ENCODE measurements around the gene HDDC2. TPM values are rescaled to one million over a fixed set of nuclear protein-coding genes. Genes with fewer than 3 reads are reported as not detected.

HDDC2 gene
- total RNA-seq, 3 donors from 2014 or later (not counting 1 experiment from before 2014, with no cell fraction given) = 53.5 to 87.5 (median 57.3) TPM

DNA sequence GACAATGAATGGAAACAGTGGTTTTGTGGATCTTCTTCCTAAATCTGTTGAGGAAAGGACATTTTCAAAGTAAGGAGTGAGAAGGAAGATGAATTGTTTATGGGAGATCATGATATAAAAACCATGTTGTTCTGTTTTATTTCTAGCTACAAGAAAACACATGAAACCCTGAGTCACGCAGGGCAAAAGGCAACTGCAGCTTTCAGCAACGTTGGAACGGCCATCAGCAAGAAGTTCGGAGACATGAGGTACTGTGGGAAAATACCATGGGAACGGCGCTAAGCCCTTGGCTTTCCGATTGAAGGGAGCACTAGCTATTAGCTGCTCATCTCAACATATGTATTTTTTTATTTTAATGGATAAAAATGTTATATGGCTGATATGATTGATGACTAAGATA lies 53.6 kb downstream of the HDDC2 start:
- no peak overlapping the region for H3K4me3 Mint-ChIP-seq
- TF ChIP-seq, protein P1, sequence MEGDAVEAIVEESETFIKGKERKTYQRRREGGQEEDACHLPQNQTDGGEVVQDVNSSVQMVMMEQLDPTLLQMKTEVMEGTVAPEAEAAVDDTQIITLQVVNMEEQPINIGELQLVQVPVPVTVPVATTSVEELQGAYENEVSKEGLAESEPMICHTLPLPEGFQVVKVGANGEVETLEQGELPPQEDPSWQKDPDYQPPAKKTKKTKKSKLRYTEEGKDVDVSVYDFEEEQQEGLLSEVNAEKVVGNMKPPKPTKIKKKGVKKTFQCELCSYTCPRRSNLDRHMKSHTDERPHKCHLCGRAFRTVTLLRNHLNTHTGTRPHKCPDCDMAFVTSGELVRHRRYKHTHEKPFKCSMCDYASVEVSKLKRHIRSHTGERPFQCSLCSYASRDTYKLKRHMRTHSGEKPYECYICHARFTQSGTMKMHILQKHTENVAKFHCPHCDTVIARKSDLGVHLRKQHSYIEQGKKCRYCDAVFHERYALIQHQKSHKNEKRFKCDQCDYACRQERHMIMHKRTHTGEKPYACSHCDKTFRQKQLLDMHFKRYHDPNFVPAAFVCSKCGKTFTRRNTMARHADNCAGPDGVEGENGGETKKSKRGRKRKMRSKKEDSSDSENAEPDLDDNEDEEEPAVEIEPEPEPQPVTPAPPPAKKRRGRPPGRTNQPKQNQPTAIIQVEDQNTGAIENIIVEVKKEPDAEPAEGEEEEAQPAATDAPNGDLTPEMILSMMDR (IDR thresholded peaks at IDR 0.05) = no peak
- no peak overlapping the region for H3K27ac Mint-ChIP-seq
- no peak overlapping the region for H3K4me3 ChIP-seq (ENCODE audit: low read length)
- no peak for ATAC-seq
- peaks cover 4 to 7% of the 10 kb centered on the region in 2 donors for H3K4me1 Mint-ChIP-seq
- no peaks in the 10 kb centered on the region for H3K9me3 ChIP-seq (ENCODE audit: control insufficient read depth, insufficient read depth, low read length)
- peaks cover 3% of the 10 kb centered on the region for H3K27me3 ChIP-seq (ENCODE audit: control insufficient read depth, insufficient read depth, low read length)
- peaks cover under 1% of the 10 kb centered on the region in 2 donors for H3K9me3 Mint-ChIP-seq
- WGBS (ENCODE audit: insufficient coverage) = 97% methylated on average over 6 of the region's 7 CpGs
- no peaks in the 10 kb centered on the region for H3K4me1 ChIP-seq (ENCODE audit: control insufficient read depth, insufficient read depth, low read length)
- no peak overlapping the region for H3K27ac ChIP-seq (ENCODE audit: low read length)
- intact Hi-C loops (cut with micrococcal nuclease) = no loop called here
- no peaks in the 10 kb centered on the region for H3K36me3 ChIP-seq (ENCODE audit: control insufficient read depth, insufficient read depth, low read length)
- peaks cover 6% of the 10 kb centered on the region for H3K36me3 Mint-ChIP-seq
- no peak for DNase-seq
- H3K27me3 Mint-ChIP-seq (ENCODE audit: low read depth in 2 of 2) = peaks cover 4 to 7% of the 10 kb centered on the region in 2 donors

DNA sequence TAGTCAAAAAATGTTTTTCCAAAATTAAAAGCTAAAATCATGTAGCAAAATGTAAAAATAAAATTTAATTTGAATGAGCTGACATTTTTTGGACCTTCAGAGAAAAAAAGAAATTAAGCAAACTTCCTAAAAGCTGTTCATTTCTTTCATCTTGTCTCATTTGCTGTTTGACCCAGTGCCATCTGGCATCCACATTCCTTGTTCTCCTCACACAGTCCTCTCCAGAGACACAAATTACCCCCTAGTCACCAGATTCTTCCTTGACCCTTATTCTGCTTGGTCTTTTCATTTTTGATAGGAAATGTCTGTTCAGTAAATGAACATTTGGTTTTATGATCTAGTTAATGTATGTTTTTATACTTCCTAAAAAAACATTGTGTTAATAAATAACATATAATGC lies 55.2 kb downstream of the HDDC2 start:
- Histone ChIP-seq H3K4me1 (ENCODE audit: control insufficient read depth, insufficient read depth, low read length) (no peaks in the 10 kb centered on the region), H3K27ac (ENCODE audit: low read length) (no peak overlapping the region), H3K27me3 (ENCODE audit: control insufficient read depth, insufficient read depth, low read length) (peaks cover 3% of the 10 kb centered on the region), H3K36me3 (ENCODE audit: control insufficient read depth, insufficient read depth, low read length) (no peaks in the 10 kb centered on the region), H3K9me3 (ENCODE audit: control insufficient read depth, insufficient read depth, low read length) (no peaks in the 10 kb centered on the region), H3K4me3 (ENCODE audit: low read length) (no peak overlapping the region)
- H3K27ac Mint-ChIP-seq = no peak overlapping the region
- peaks cover 0 to 2% of the 10 kb centered on the region in 2 donors for H3K4me1 Mint-ChIP-seq
- ATAC-seq = no peak
- intact Hi-C loops (cut with micrococcal nuclease) = no loop called here
- TF ChIP-seq, protein P1 (IDR thresholded peaks at IDR 0.05) = no peak
- H3K4me3 Mint-ChIP-seq = no peak overlapping the region
- peaks cover 6 to 7% of the 10 kb centered on the region in 2 donors for H3K9me3 Mint-ChIP-seq
- peaks cover 4 to 7% of the 10 kb centered on the region in 2 donors for H3K27me3 Mint-ChIP-seq (ENCODE audit: low read depth in 2 of 2)
- DNase-seq = no peak
- H3K36me3 Mint-ChIP-seq = peaks cover 20% of the 10 kb centered on the region

DNA sequence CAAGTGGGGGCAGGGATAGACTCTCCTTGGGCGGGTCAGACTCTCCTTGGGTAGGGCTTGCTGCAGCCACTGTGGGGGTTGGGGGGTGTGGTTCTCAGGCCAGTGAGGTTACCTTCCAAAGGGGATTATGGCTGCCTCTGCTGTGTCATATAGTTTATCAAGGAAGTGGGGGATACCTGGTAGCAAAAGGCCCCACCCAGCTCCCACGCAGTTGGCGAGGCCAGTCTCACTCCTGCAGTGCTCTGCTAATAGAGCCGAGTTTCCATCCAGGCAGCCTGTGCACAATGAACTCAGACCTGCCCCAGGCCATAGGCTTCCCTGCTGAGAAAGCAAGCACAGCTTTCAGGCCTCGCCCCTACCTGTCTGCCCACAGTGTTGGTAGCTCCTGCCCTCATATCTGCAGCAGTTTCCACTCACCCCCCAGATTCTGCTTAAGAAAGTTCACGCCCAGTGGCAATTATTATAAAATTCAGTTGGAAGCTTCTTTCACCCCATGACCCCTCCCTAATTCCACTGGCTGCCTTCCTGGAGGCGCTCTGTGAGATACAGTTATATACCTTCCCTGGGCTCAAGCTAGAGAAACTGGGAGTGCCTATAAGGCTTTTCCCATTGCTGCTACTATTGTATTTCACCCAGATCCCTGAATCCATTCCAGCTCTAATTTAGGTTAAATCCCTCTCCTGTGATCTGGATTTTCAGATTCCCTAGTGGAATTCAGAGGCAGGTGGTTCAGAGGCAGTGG lies 56.1 kb downstream of the HDDC2 start:
- H3K27me3 Mint-ChIP-seq (ENCODE audit: low read depth in 2 of 2) = peaks cover 4 to 12% of the 10 kb centered on the region in 2 donors
- no peak overlapping the region for H3K4me3 Mint-ChIP-seq
- H3K4me1 Mint-ChIP-seq = no peaks in the 10 kb centered on the region
- TF ChIP-seq, protein P1 (IDR thresholded peaks at IDR 0.05) = no peak
- H3K36me3 ChIP-seq (ENCODE audit: control insufficient read depth, insufficient read depth, low read length) = no peaks in the 10 kb centered on the region
- H3K27ac Mint-ChIP-seq = no peak overlapping the region
- no peak for DNase-seq
- H3K27me3 ChIP-seq (ENCODE audit: control insufficient read depth, insufficient read depth, low read length) = peaks cover 3% of the 10 kb centered on the region
- no peak overlapping the region for H3K27ac ChIP-seq (ENCODE audit: low read length)
- no peak overlapping the region for H3K4me3 ChIP-seq (ENCODE audit: low read length)
- H3K36me3 Mint-ChIP-seq = peaks cover 28% of the 10 kb centered on the region
- intact Hi-C loops (cut with micrococcal nuclease) = no loop called here
- H3K9me3 Mint-ChIP-seq = peaks cover 9 to 14% of the 10 kb centered on the region in 2 donors
- no peak for ATAC-seq
- 91% methylated on average over 7 of the region's 7 CpGs for WGBS (ENCODE audit: insufficient coverage)
- H3K4me1 ChIP-seq (ENCODE audit: control insufficient read depth, insufficient read depth, low read length) = no peaks in the 10 kb centered on the region
- H3K9me3 ChIP-seq (ENCODE audit: control insufficient read depth, insufficient read depth, low read length) = no peaks in the 10 kb centered on the region

DNA sequence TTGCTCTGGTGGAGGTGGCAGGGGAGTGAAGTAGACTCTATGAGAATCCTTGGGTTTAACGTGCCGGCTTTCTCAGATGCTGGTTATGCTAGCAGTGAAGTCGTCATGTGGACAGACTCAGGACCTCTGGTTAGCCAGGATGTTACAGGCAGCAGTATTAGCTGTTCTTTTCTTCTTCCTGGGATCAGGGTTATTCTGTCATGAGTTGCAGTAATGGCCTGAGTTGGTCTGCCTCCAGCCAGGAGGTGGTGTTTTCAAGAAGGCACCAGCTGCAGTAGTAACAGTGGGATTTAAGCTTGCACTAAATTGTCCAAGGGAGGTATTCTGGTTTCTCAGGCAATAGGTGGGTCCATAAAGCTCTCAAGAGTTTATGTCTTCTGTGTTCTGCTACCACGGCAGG lies 56.7 kb downstream of the HDDC2 start:
- TF ChIP-seq, protein P1 (IDR thresholded peaks at IDR 0.05) = no peak
- no peaks in the 10 kb centered on the region for H3K36me3 ChIP-seq (ENCODE audit: control insufficient read depth, insufficient read depth, low read length)
- H3K4me1 ChIP-seq (ENCODE audit: control insufficient read depth, insufficient read depth, low read length) = no peaks in the 10 kb centered on the region
- Mint-ChIP-seq H3K4me1 (no peaks in the 10 kb centered on the region), H3K27ac (no peak overlapping the region), H3K4me3 (no peak overlapping the region), H3K9me3 (peaks cover 14 to 15% of the 10 kb centered on the region in 2 donors), H3K36me3 (peaks cover 34% of the 10 kb centered on the region), H3K27me3 (ENCODE audit: low read depth in 2 of 2) (peaks cover 4 to 18% of the 10 kb centered on the region in 2 donors)
- peaks cover 3% of the 10 kb centered on the region for H3K27me3 ChIP-seq (ENCODE audit: control insufficient read depth, insufficient read depth, low read length)
- no peak overlapping the region for H3K27ac ChIP-seq (ENCODE audit: low read length)
- intact Hi-C loops (cut with micrococcal nuclease) = no loop called here
- 95% methylated on average over 4 of the region's 4 CpGs for WGBS (ENCODE audit: insufficient coverage)
- DNase-seq (no peak), ATAC-seq (no peak)
- H3K4me3 ChIP-seq (ENCODE audit: low read length) = no peak overlapping the region
- no peaks in the 10 kb centered on the region for H3K9me3 ChIP-seq (ENCODE audit: control insufficient read depth, insufficient read depth, low read length)
